D721Med (cell line): ENCODE data around the gene ATP1A2.

Experiments used
- DNase-seq: peaks from one replicate; pipeline ENCODE4 v3.0.0; 2011; ENCODE audit warnings: low spot score; ENCODE audit not compliant: insufficient read length
- FAIRE-seq: peaks from 2 replicates; lab custom pipeline; 2011; peaks lifted over from hg19 to GRCh38; lab: Jason Lieb, UNC
- CTCF ChIP-seq: IDR thresholded peaks from 2 replicates; pipeline ENCODE4 v1.5.1; 2012; ENCODE audit warnings: mild to moderate bottlenecking, control low read depth; ENCODE audit not compliant: insufficient read depth; ENCODE audit errors: missing control alignments

ATP1A2 gene

GRCh38 chr1:160168016-160168415 is 52.5 kb downstream of the ATP1A2 start:
- TF ChIP-seq CTCF: no peak
- DNase-seq: no peak
- no peak for FAIRE-seq

- FAIRE-seq (no peak), DNase-seq (no peak)
- no peak for TF ChIP-seq CTCF
Measured at GRCh38 chr1:160168609-160169369, 53.2 kb downstream of the ATP1A2 start.

GRCh38 chr1:160169553-160170399 is 54.2 kb downstream of the ATP1A2 start:
- FAIRE-seq (no peak), DNase-seq (no peak)
- TF ChIP-seq CTCF: no peak

- TF ChIP-seq CTCF: no peak
- DNase-seq: no peak
- FAIRE-seq: no peak
Measured at GRCh38 chr1:160171354-160171753, 55.8 kb downstream of the ATP1A2 start.

- no peak for TF ChIP-seq CTCF
- FAIRE-seq: no peak
- no peak for DNase-seq
Measured at GRCh38 chr1:160171980-160172379, 56.4 kb downstream of the ATP1A2 start.

GRCh38 chr1:160177231-160177630 is 61.7 kb downstream of the ATP1A2 start:
- FAIRE-seq (no peak), DNase-seq (no peak)
- TF ChIP-seq CTCF: no peak

GRCh38 chr1:160177667-160178066 is 62.1 kb downstream of the ATP1A2 start:
- no peak for TF ChIP-seq CTCF
- DNase-seq (no peak), FAIRE-seq (no peak)
